H1 (cell line): Measurements from ENCODE around the gene FIG4. TPM values are rescaled to one million over a fixed set of nuclear protein-coding genes. Genes with fewer than 3 reads are reported as not detected.

Experiments used
- CTCF ChIA-PET: fragments of 300-600 bp; sonication (Branson Sonifier 250); formaldehyde crosslinking; loops from one replicate; lab custom pipeline; 2021; ENCODE audit not compliant: partially characterized antibody; lab: Charles Lee
- POLR2A ChIA-PET: fragments of 300-600 bp; sonication (Branson Sonifier 250); formaldehyde crosslinking; loops from one replicate; lab custom pipeline; 2021; ENCODE audit warnings: inconsistent platforms; ENCODE audit not compliant: partially characterized antibody; lab: Charles Lee
- DNase-seq, 2 experiments: peaks; one replicate each; pipeline versions ENCODE4 v3.0.0 to v3.0.0-alpha.2; 2010 to 2022; ENCODE audit warnings: low spot score in 2 of 2, low read depth in 1 of 2, mixed read lengths in 1 of 2
- FAIRE-seq: peaks from 2 replicates; lab custom pipeline; 2011; peaks lifted over from hg19 to GRCh38; lab: Jason Lieb, UNC
- H2AFZ ChIP-seq: 2 replicates; pipeline ENCODE4 v1.8.1; 2012; ENCODE audit warnings: low read length, inconsistent platforms
- H2AK5ac ChIP-seq: 2 replicates; pipeline ENCODE4 v1.6.1; 2013; ENCODE audit warnings: low read depth, low read length
- H2BK120ac ChIP-seq: replicated peaks from 2 replicates; pipeline ENCODE3; 2013; ENCODE audit warnings: low read depth, low read length, inconsistent platforms
- H2BK12ac ChIP-seq: 2 replicates; pipeline ENCODE4 v1.6.1; 2013; ENCODE audit warnings: low read depth, low read length
- H2BK15ac ChIP-seq: 2 replicates; pipeline ENCODE4 v1.6.1; 2013; ENCODE audit warnings: low read length
- H2BK20ac ChIP-seq: 2 replicates; pipeline ENCODE4 v1.6.1; 2013; ENCODE audit warnings: low read length
- H2BK5ac ChIP-seq: 2 replicates; pipeline ENCODE4 v1.6.1; 2013; ENCODE audit warnings: low read depth, low read length
- H3K14ac ChIP-seq: 2 replicates; pipeline ENCODE4 v1.6.1; 2013; ENCODE audit warnings: inconsistent platforms; ENCODE audit not compliant: insufficient read length
- H3K18ac ChIP-seq: 2 replicates; pipeline ENCODE4 v1.6.1; 2013; ENCODE audit warnings: low read length; ENCODE audit errors: extremely low read depth
- H3K23ac ChIP-seq: 2 replicates; pipeline ENCODE4 v1.6.1; 2013; ENCODE audit warnings: inconsistent platforms; ENCODE audit not compliant: insufficient read length
- H3K23me2 ChIP-seq: 2 replicates; pipeline ENCODE4 v1.6.1; 2013; ENCODE audit warnings: low read depth, low read length
- H3K27ac ChIP-seq: 2 replicates; pipeline ENCODE4 v1.6.1; 2011; ENCODE audit warnings: low read depth, low read length, inconsistent platforms
- H3K27me3 ChIP-seq, 4 experiments: replicated peaks in 1 of 4; 1 replicate in 1 of 4; 2 replicates in 3 of 4; pipeline versions ENCODE4 v1.6.1 to v1.8.1; 2011 to 2013; ENCODE audit warnings: low read length in 3 of 4, mild to moderate bottlenecking in 3 of 4, inconsistent platforms in 2 of 4, mixed read lengths in 2 of 4, moderate library complexity in 1 of 4; ENCODE audit not compliant: control insufficient read depth in 3 of 4, insufficient read depth in 3 of 4; ENCODE audit errors: extremely low read depth in 1 of 4
- H3K36me3 ChIP-seq, 4 experiments: 2 replicates each; pipeline versions ENCODE4 v1.6.1 to v1.8.1; 2011 to 2013; ENCODE audit warnings: mild to moderate bottlenecking in 4 of 4, low read length in 3 of 4, moderate library complexity in 2 of 4, control low read depth in 1 of 4, inconsistent platforms in 1 of 4; ENCODE audit not compliant: insufficient read depth in 4 of 4, control insufficient read depth in 2 of 4
- H3K4ac ChIP-seq: replicated peaks from 2 replicates; pipeline ENCODE3; 2013; ENCODE audit warnings: low read length, low read depth, mixed read lengths, inconsistent platforms; ENCODE audit not compliant: insufficient read length
- H3K4me1 ChIP-seq, 4 experiments: replicated peaks in 1 of 4; 1 replicate in 1 of 4; 2 replicates in 3 of 4; pipeline versions ENCODE4 v1.6.1 to v1.8.1; 2011 to 2013; ENCODE audit warnings: low read length in 3 of 4, inconsistent platforms in 2 of 4, mixed read lengths in 1 of 4; ENCODE audit not compliant: insufficient read depth in 4 of 4, control insufficient read depth in 3 of 4
- H3K4me2 ChIP-seq, 2 experiments: 2 replicates each; pipeline versions ENCODE4 v1.6.1 to v1.8.1; 2011 to 2013; ENCODE audit warnings: low read depth in 2 of 2, low read length in 2 of 2, control low read depth in 1 of 2, inconsistent platforms in 1 of 2, mild to moderate bottlenecking in 1 of 2; ENCODE audit not compliant: insufficient read depth in 1 of 2
- H3K4me3 ChIP-seq, 4 experiments: fragments of 200-600, 300-600 bp in 1 of 4; sonication (generic), shearing (Covaris generic), sonication (Bioruptor Twin) in 1 of 4; 2 replicates each; pipeline versions ENCODE4 v1.5.1 to v1.8.1; 2011 to 2016; ENCODE audit warnings: low read length in 4 of 4, low read depth in 3 of 4, control low read depth in 2 of 4, inconsistent platforms in 2 of 4, mild to moderate bottlenecking in 2 of 4, mixed read lengths in 1 of 4, moderate library complexity in 1 of 4; ENCODE audit not compliant: insufficient read depth in 2 of 4; ENCODE audit errors: extremely low read depth in 1 of 4
- H3K56ac ChIP-seq: replicated peaks from 2 replicates; pipeline ENCODE3; 2013; ENCODE audit warnings: low read depth, mild to moderate bottlenecking, mixed read lengths, low read length, inconsistent platforms; ENCODE audit not compliant: insufficient read length
- H3K79me1 ChIP-seq: 2 replicates; pipeline ENCODE4 v1.6.1; 2013; ENCODE audit warnings: low read depth, low read length, control low read depth
- H3K79me2 ChIP-seq, 2 experiments: 2 replicates each; pipeline versions ENCODE4 v1.6.1 to v1.8.1; 2012 to 2013; ENCODE audit warnings: low read length in 2 of 2, mild to moderate bottlenecking in 2 of 2, inconsistent platforms in 1 of 2; ENCODE audit not compliant: insufficient read depth in 2 of 2, control insufficient read depth in 1 of 2
- H3K9ac ChIP-seq, 4 experiments: replicated peaks in 1 of 4; 1 replicate in 1 of 4; 2 replicates in 3 of 4; pipeline versions ENCODE4 v1.6.1 to v1.8.1; 2011 to 2013; ENCODE audit warnings: low read depth in 3 of 4, low read length in 3 of 4, control low read depth in 2 of 4, mild to moderate bottlenecking in 2 of 4, moderate library complexity in 2 of 4, inconsistent platforms in 1 of 4; ENCODE audit errors: extremely low read depth in 1 of 4
- H3K9me3 ChIP-seq, 2 experiments: 2 replicates each; pipeline versions ENCODE4 v1.6.1 to v1.8.1; 2012 to 2013; ENCODE audit warnings: mild to moderate bottlenecking in 2 of 2, moderate library complexity in 2 of 2, control low read depth in 1 of 2, inconsistent platforms in 1 of 2, low read depth in 1 of 2, low read length in 1 of 2, mixed read lengths in 1 of 2; ENCODE audit not compliant: insufficient read depth in 2 of 2
- H4K20me1 ChIP-seq, 2 experiments: replicated peaks in 1 of 2; 2 replicates each; pipeline versions ENCODE3 to v1.8.1; 2011 to 2013; ENCODE audit warnings: inconsistent platforms in 2 of 2, low read length in 2 of 2, mild to moderate bottlenecking in 1 of 2; ENCODE audit not compliant: insufficient read depth in 2 of 2, control insufficient read depth in 1 of 2
- H4K5ac ChIP-seq: 2 replicates; pipeline ENCODE4 v1.6.1; 2013; ENCODE audit warnings: low read length, low read depth, mixed read lengths, inconsistent platforms; ENCODE audit not compliant: insufficient read length
- H4K8ac ChIP-seq: 2 replicates; pipeline ENCODE4 v1.8.0; 2013; ENCODE audit warnings: mild to moderate bottlenecking, moderate library complexity, low read length, inconsistent platforms; ENCODE audit not compliant: insufficient read depth; ENCODE audit errors: extremely low read depth
- H4K91ac ChIP-seq: replicated peaks from 2 replicates; pipeline ENCODE3; 2013; ENCODE audit warnings: low read length, mixed read lengths, inconsistent platforms; ENCODE audit not compliant: insufficient read length
- ATF3 ChIP-seq: IDR thresholded peaks from 2 replicates; pipeline ENCODE4 v1.6.1; 2011; ENCODE audit warnings: low read depth, mild to moderate bottlenecking, low read length; ENCODE audit not compliant: insufficient read depth
- BCL11A ChIP-seq, 2 experiments: IDR thresholded peaks; one replicate each; pipeline ENCODE4 v1.6.1; 2011; ENCODE audit warnings: low read depth in 2 of 2, low read length in 2 of 2, mild to moderate bottlenecking in 2 of 2
- CTBP2 ChIP-seq: IDR thresholded peaks from 2 replicates; pipeline ENCODE4 v1.7.0; 2011; ENCODE audit warnings: borderline replicate concordance, mild to moderate bottlenecking, moderate library complexity, mixed read lengths, low read length; ENCODE audit not compliant: insufficient read depth, insufficient read length
- EGR1 ChIP-seq: IDR thresholded peaks from 2 replicates; pipeline ENCODE4 v1.6.1; 2011; ENCODE audit warnings: low read depth, low read length, borderline replicate concordance
- EP300 ChIP-seq, 2 experiments: IDR thresholded peaks; 1 replicate in 1 of 2; 2 replicates in 1 of 2; pipeline ENCODE4 v1.6.1; 2011 to 2012; ENCODE audit warnings: low read depth in 2 of 2, low read length in 2 of 2, mild to moderate bottlenecking in 2 of 2, borderline replicate concordance in 1 of 2, inconsistent platforms in 1 of 2, moderate library complexity in 1 of 2
- EZH2 ChIP-seq: fragments of 200-600 bp; sonication (generic); IDR thresholded peaks from 2 replicates; pipeline ENCODE4 v1.7.1; 2012; ENCODE audit warnings: low read depth, mild to moderate bottlenecking, moderate library complexity, low read length, inconsistent platforms; ENCODE audit not compliant: severe bottlenecking
- KDM5A ChIP-seq: fragments of 200-600 bp; IDR thresholded peaks from 2 replicates; pipeline ENCODE4 v1.7.1; 2012; ENCODE audit warnings: mild to moderate bottlenecking, low read length, inconsistent platforms, mixed read lengths
- POLR2A ChIP-seq, 2 experiments: IDR thresholded peaks; 1 replicate in 1 of 2; 2 replicates in 1 of 2; pipeline ENCODE4 v1.6.1; 2011; ENCODE audit warnings: low read depth in 2 of 2, low read length in 2 of 2, mild to moderate bottlenecking in 2 of 2; ENCODE audit errors: control extremely low read depth in 1 of 2
- RFX5 ChIP-seq: IDR thresholded peaks from 2 replicates; pipeline ENCODE4 v1.6.1; 2011; ENCODE audit warnings: low read depth, low read length, improper control_type of control experiment, borderline replicate concordance
- SIN3A ChIP-seq, 2 experiments: IDR thresholded peaks in 1 of 2; conservative IDR thresholded peaks in 1 of 2; 2 replicates each; pipeline ENCODE4 v1.6.1; 2011 to 2012; ENCODE audit warnings: low read length in 2 of 2, improper control_type of control experiment in 1 of 2, low read depth in 1 of 2, mild to moderate bottlenecking in 1 of 2
- TEAD4 ChIP-seq: IDR thresholded peaks from 2 replicates; pipeline ENCODE4 v1.6.1; 2012; ENCODE audit warnings: low read depth, low read length, inconsistent platforms, mixed read lengths
- WGBS, 2 experiments: shearing (Covaris generic) in 1 of 2; methylation state at CpG; one replicate each; pipeline versions ENCODE4 v1.1.6 to v1.1.7; 2013 to 2015; ENCODE audit warnings: low lambda C conversion rate in 2 of 2, mixed read lengths in 2 of 2, inconsistent platforms in 1 of 2, low coverage in 1 of 2, missing lambda C conversion rate in 1 of 2; ENCODE audit not compliant: insufficient replicate concordance in 2 of 2, insufficient coverage in 1 of 2, insufficient read length in 1 of 2; ENCODE audit errors: extremely low coverage in 1 of 2, missing lambda C conversion rate in 1 of 2; 5-methylcytosine and 5-hydroxymethylcytosine counted together
- polyA plus RNA-seq, 7 experiments: library from polyadenylated mRNA; depleted of rRNA in 3 of 7; stranded (reverse) in 5 of 7; unstranded in 2 of 7; fragments of >200 nt in 5 of 7; fragments of 200-250 nt in 2 of 7; gene quantifications; 1 replicate in 5 of 7; 2 replicates in 1 of 7; 4 replicates in 1 of 7; pipeline versions ENCODE4 v1.2.1 to v1.2.3, GENCODE V29; 2011 to 2013; ENCODE audit warnings: missing spikeins in 2 of 7, mixed read lengths in 2 of 7
- total RNA-seq: library from RNA; stranded (reverse); fragmentation: NEBNext Ultra II Directional; extraction: Animal tissue kit (Norgen Biotek cat#: 25700); gene quantifications from 2 replicates; pipeline ENCODE4 v1.2.1, GENCODE V29; 2021

Gene FIG4
- total and polyA plus RNA-seq, 2 of the 8 experiments (the other 6 are each of a cell fraction or from before 2014, with no cell fraction given), result 11.8 to 21.9 TPM

DNA sequence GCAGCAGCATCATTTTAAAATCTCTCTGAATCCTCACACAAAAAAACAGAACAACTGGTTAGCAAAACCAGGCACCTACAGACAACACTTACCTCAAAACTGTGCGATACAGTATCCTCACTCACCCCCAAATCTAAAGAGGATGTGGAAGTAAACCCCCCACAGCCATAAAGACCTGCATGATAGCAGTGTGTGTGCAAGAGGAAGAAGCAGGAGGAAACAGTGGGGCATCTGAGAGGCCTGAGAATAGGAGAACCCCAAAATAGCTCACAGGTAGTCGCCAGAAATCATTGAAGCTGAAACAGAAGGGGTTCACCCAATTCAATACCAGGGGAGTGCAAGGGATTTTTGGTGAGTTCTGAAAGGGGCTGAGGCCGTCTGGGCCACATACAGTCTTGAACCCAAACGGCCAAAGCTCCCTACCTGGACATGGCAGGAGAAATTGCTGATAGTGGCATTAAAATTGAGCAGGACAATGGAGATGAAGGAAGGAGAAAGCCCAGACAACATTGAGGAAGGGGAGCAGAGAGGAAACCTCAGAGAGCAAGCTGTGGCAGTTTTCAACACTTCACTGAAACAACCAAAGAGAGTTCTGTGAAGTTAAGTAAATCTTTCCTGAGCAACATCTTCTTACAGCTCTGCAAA lies 129.7 kb downstream of the FIG4 start:
- Histone ChIP-seq H3K27me3 (no peaks in the 10 kb centered on the region), H2BK120ac (no peak overlapping the region), H3K4me1 (peaks cover 0 to 8% (median 3%) of the 10 kb centered on the region in 4 experiments; a peak in 5 of 7 replicates), H3K79me1 (no peaks in the 10 kb centered on the region; the same call in 1 of the 2 replicates), H3K4me2 (no peak overlapping the region), H3K27ac (no peak overlapping the region), H4K91ac (no peak overlapping the region), H3K18ac (no peak overlapping the region), H2AK5ac (no peak overlapping the region; the same call in 1 of the 2 replicates), H3K23me2 (no peaks in the 10 kb centered on the region), H2BK5ac (no peak overlapping the region), H3K23ac (no peak overlapping the region), H3K36me3 (no peaks in the 10 kb centered on the region), H3K4ac (no peak overlapping the region), H2AFZ (no peak overlapping the region), H3K4me3 (no peak overlapping the region), H2BK12ac (no peak overlapping the region), H4K20me1 (no peaks in the 10 kb centered on the region), H3K79me2 (no peaks in the 10 kb centered on the region), H3K14ac (no peak overlapping the region), H2BK20ac (no peak overlapping the region), H2BK15ac (no peak overlapping the region), H3K56ac (no peak overlapping the region), H3K9ac (no peak overlapping the region; a peak in 1 of 7 replicates), H4K8ac (no peak overlapping the region), H4K5ac (no peak overlapping the region), H3K9me3 (no peaks in the 10 kb centered on the region)
- WGBS, 2 experiments, result 85% methylated on average over 4 of the region's 4 CpGs; no CpG with 5 or more reads in 1 of the 2 experiments
- no peak for FAIRE-seq
- DNase-seq, result no peak
- ChIA-PET CTCF (interaction anchor here (0.6 to 2.0 kb wide), 5 partner anchors 10 to 912 kb away, joined by 3 to 6 read pairs (median 6); no protein-coding TSS in a partner anchor), POLR2A (interaction anchor here (1.0 to 1.8 kb wide), 2 partner anchors 9 to 10 kb away, joined by 3 to 5 read pairs; no protein-coding TSS in a partner anchor)
- TF ChIP-seq EZH2 (no peak), CTBP2 (no peak), RFX5 (no peak), EP300 (IDR thresholded peaks at IDR 0.05; ENCODE audit: borderline replicate concordance in 1 of 2, low read depth in 2 of 2, low read length in 2 of 2) (no peak), POLR2A (IDR thresholded peaks at IDR 0.05; ENCODE audit: control extremely low read depth in 1 of 2, low read depth in 2 of 2, low read length in 2 of 2) (no peak), TEAD4 (no peak), EGR1 (no peak), SIN3A (conservative IDR thresholded peaks at IDR 0.05 in 1 of 2, IDR thresholded peaks at IDR 0.05 in 1 of 2; ENCODE audit: low read depth in 1 of 2, low read length in 2 of 2) (no peak), BCL11A (IDR thresholded peaks at IDR 0.05; ENCODE audit: low read depth in 2 of 2, low read length in 2 of 2) (no peak), ATF3 (no peak), KDM5A (no peak)
